Measurements from ENCODE around the gene SYNGR1. TPM values are rescaled to one million over a fixed set of nuclear protein-coding genes. Genes with fewer than 3 reads are reported as not detected.

SYNGR1 gene
- 20.4 and 21.0 TPM in 2 replicates for polyA plus RNA-seq (2013)

- Histone ChIP-seq H3K79me1 (ENCODE audit: low read length) (peaks cover 26% of the 10 kb centered on the region), H2BK120ac (ENCODE audit: insufficient read depth, low read length, poor library complexity) (peak within 1 kb of the TSS; percentile 89), H3K4me1 (ENCODE audit: control insufficient read depth in 1 of 2, insufficient read depth in 2 of 2, low read length in 2 of 2) (peaks cover 26 to 31% of the 10 kb centered on the region in 2 experiments), H4K8ac (ENCODE audit: low read depth, low read length) (peak within 1 kb of the TSS; percentile 91), H3K18ac (ENCODE audit: low read length) (peak within 1 kb of the TSS; percentile 90), H3K9ac (ENCODE audit: low read length) (peak within 1 kb of the TSS; percentile 68), H3K79me2 (ENCODE audit: control insufficient read depth, insufficient read depth, low read length, poor library complexity) (peaks cover 10% of the 10 kb centered on the region), H3K23ac (ENCODE audit: low read length) (no peak within 1 kb of the TSS), H4K91ac (ENCODE audit: low read depth, low read length) (peak within 1 kb of the TSS; percentile 91), H3K4ac (ENCODE audit: low read depth, low read length) (peak within 1 kb of the TSS; percentile 61), H2AK5ac (ENCODE audit: low read length) (peak within 1 kb of the TSS; percentile 63), H3K9me3 (ENCODE audit: insufficient read depth, low read depth, low read length) (peaks cover 1% of the 10 kb centered on the region), H2BK5ac (ENCODE audit: low read depth, low read length, poor library complexity) (peak within 1 kb of the TSS; percentile 38), H3K27ac (ENCODE audit: low read depth, low read length) (peak within 1 kb of the TSS; percentile 70), H2BK12ac (ENCODE audit: low read length) (peak within 1 kb of the TSS; percentile 42), H3K27me3 (ENCODE audit: insufficient read depth, low read length) (no peaks in the 10 kb centered on the region), H3K4me3 (ENCODE audit: low read depth, low read length) (peak within 1 kb of the TSS; percentile 81), H3K4me2 (ENCODE audit: low read length) (peak within 1 kb of the TSS; percentile 85), H3K14ac (ENCODE audit: low read length) (peak within 1 kb of the TSS; percentile 94), H4K12ac (ENCODE audit: low read depth, low read length) (peak within 1 kb of the TSS; percentile 82), H3K36me3 (ENCODE audit: control insufficient read depth in 1 of 2, insufficient read depth in 2 of 2, low read length in 2 of 2) (no peaks in the 10 kb centered on the region), H2AFZ (ENCODE audit: insufficient read depth, low read length, poor library complexity) (peak within 1 kb of the TSS; percentile 88)
- DNase-seq = peak in 1 of 2 donors; percentile 20
- no CpG with 5 or more reads among the region's 87 CpGs for WGBS (ENCODE audit: extremely low coverage, insufficient coverage, insufficient read length)
Measured at GRCh38 chr22:39349967-39350726, at the start of gene SYNGR1. SYNGR1 (plus strand) TSS chr22:39349991; CDS start chr22:39350011, 20 bp downstream.

GRCh38 chr22:39300186-39300830 is 49.5 kb upstream of the SYNGR1 start:
- Histone ChIP-seq H3K4me3 (ENCODE audit: low read depth, low read length) (no peak overlapping the region), H3K9ac (ENCODE audit: low read length) (no peak overlapping the region), H3K4ac (ENCODE audit: low read depth, low read length) (no peak overlapping the region), H2BK12ac (ENCODE audit: low read length) (peak overlapping the region; percentile 89), H3K27ac (ENCODE audit: low read depth, low read length) (peak overlapping the region; percentile 79), H4K12ac (ENCODE audit: low read depth, low read length) (peak overlapping the region; percentile 22), H3K36me3 (ENCODE audit: control insufficient read depth in 1 of 2, insufficient read depth in 2 of 2, low read length in 2 of 2) (no peaks in the 10 kb centered on the region), H3K79me2 (ENCODE audit: control insufficient read depth, insufficient read depth, low read length, poor library complexity) (peaks cover 2% of the 10 kb centered on the region), H4K91ac (ENCODE audit: low read depth, low read length) (peak overlapping the region; percentile 96), H3K14ac (ENCODE audit: low read length) (peak overlapping the region; percentile 49), H2BK120ac (ENCODE audit: insufficient read depth, low read length, poor library complexity) (peak overlapping the region; percentile 74), H2AFZ (ENCODE audit: insufficient read depth, low read length, poor library complexity) (peak overlapping the region; percentile 26), H3K79me1 (ENCODE audit: low read length) (peaks cover 32% of the 10 kb centered on the region), H3K23ac (ENCODE audit: low read length) (no peak overlapping the region), H2AK5ac (ENCODE audit: low read length) (no peak overlapping the region), H3K18ac (ENCODE audit: low read length) (peak overlapping the region; percentile 73), H3K27me3 (ENCODE audit: insufficient read depth, low read length) (no peaks in the 10 kb centered on the region), H3K4me2 (ENCODE audit: low read length) (peak overlapping the region; percentile 31), H2BK5ac (ENCODE audit: low read depth, low read length, poor library complexity) (peak overlapping the region; percentile 77), H4K8ac (ENCODE audit: low read depth, low read length) (peak overlapping the region; percentile 73), H3K9me3 (ENCODE audit: insufficient read depth, low read depth, low read length) (peaks cover 7% of the 10 kb centered on the region), H3K4me1 (ENCODE audit: control insufficient read depth in 1 of 2, insufficient read depth in 2 of 2, low read length in 2 of 2) (peaks cover 47 to 50% of the 10 kb centered on the region in 2 experiments)
- WGBS (ENCODE audit: extremely low coverage, insufficient coverage, insufficient read length) = no CpG with 5 or more reads among the region's 19 CpGs
- peak; percentile 41 to 52 for DNase-seq

- Histone ChIP-seq H4K8ac (ENCODE audit: low read depth, low read length) (no peak overlapping the region), H3K27me3 (ENCODE audit: insufficient read depth, low read length) (no peaks in the 10 kb centered on the region), H3K4me1 (ENCODE audit: control insufficient read depth in 1 of 2, insufficient read depth in 2 of 2, low read length in 2 of 2) (peaks cover 48 to 50% of the 10 kb centered on the region in 2 experiments), H2BK5ac (ENCODE audit: low read depth, low read length, poor library complexity) (no peak overlapping the region), H4K12ac (ENCODE audit: low read depth, low read length) (no peak overlapping the region), H3K79me2 (ENCODE audit: control insufficient read depth, insufficient read depth, low read length, poor library complexity) (peaks cover 2% of the 10 kb centered on the region), H3K9me3 (ENCODE audit: insufficient read depth, low read depth, low read length) (peaks cover 7% of the 10 kb centered on the region), H2AK5ac (ENCODE audit: low read length) (no peak overlapping the region), H3K23ac (ENCODE audit: low read length) (no peak overlapping the region), H4K91ac (ENCODE audit: low read depth, low read length) (no peak overlapping the region), H3K36me3 (ENCODE audit: control insufficient read depth in 1 of 2, insufficient read depth in 2 of 2, low read length in 2 of 2) (no peaks in the 10 kb centered on the region), H3K14ac (ENCODE audit: low read length) (no peak overlapping the region), H3K4me3 (ENCODE audit: low read depth, low read length) (no peak overlapping the region), H3K4me2 (ENCODE audit: low read length) (no peak overlapping the region), H3K4ac (ENCODE audit: low read depth, low read length) (no peak overlapping the region), H3K18ac (ENCODE audit: low read length) (no peak overlapping the region), H3K27ac (ENCODE audit: low read depth, low read length) (no peak overlapping the region), H2BK12ac (ENCODE audit: low read length) (peak overlapping the region; percentile 35), H3K79me1 (ENCODE audit: low read length) (peaks cover 32% of the 10 kb centered on the region), H3K9ac (ENCODE audit: low read length) (no peak overlapping the region), H2AFZ (ENCODE audit: insufficient read depth, low read length, poor library complexity) (no peak overlapping the region), H2BK120ac (ENCODE audit: insufficient read depth, low read length, poor library complexity) (no peak overlapping the region)
- no peak for DNase-seq
- WGBS (ENCODE audit: extremely low coverage, insufficient coverage, insufficient read length) = no CpG with 5 or more reads among the region's 9 CpGs
Measured at GRCh38 chr22:39301108-39301507, 48.7 kb upstream of the SYNGR1 start.

GRCh38 chr22:39301926-39302325 is 47.9 kb upstream of the SYNGR1 start:
- H3K23ac ChIP-seq (ENCODE audit: low read length) = no peak overlapping the region
- H3K4me2 ChIP-seq (ENCODE audit: low read length) = no peak overlapping the region
- no peak overlapping the region for H3K4me3 ChIP-seq (ENCODE audit: low read depth, low read length)
- H3K14ac ChIP-seq (ENCODE audit: low read length) = no peak overlapping the region
- H2BK12ac ChIP-seq (ENCODE audit: low read length) = no peak overlapping the region
- WGBS (ENCODE audit: extremely low coverage, insufficient coverage, insufficient read length) = no CpG with 5 or more reads among the region's 7 CpGs
- no peak overlapping the region for H2AK5ac ChIP-seq (ENCODE audit: low read length)
- H3K9ac ChIP-seq (ENCODE audit: low read length) = no peak overlapping the region
- no peaks in the 10 kb centered on the region for H3K27me3 ChIP-seq (ENCODE audit: insufficient read depth, low read length)
- H3K4me1 ChIP-seq (ENCODE audit: control insufficient read depth in 1 of 2, insufficient read depth in 2 of 2, low read length in 2 of 2) = peaks cover 48 to 51% of the 10 kb centered on the region in 2 experiments
- H2BK5ac ChIP-seq (ENCODE audit: low read depth, low read length, poor library complexity) = no peak overlapping the region
- peaks cover 30% of the 10 kb centered on the region for H3K79me1 ChIP-seq (ENCODE audit: low read length)
- no peak overlapping the region for H2AFZ ChIP-seq (ENCODE audit: insufficient read depth, low read length, poor library complexity)
- H2BK120ac ChIP-seq (ENCODE audit: insufficient read depth, low read length, poor library complexity) = no peak overlapping the region
- no peak for DNase-seq
- H4K8ac ChIP-seq (ENCODE audit: low read depth, low read length) = no peak overlapping the region
- peaks cover 2% of the 10 kb centered on the region for H3K79me2 ChIP-seq (ENCODE audit: control insufficient read depth, insufficient read depth, low read length, poor library complexity)
- no peak overlapping the region for H4K91ac ChIP-seq (ENCODE audit: low read depth, low read length)
- no peak overlapping the region for H3K4ac ChIP-seq (ENCODE audit: low read depth, low read length)
- no peak overlapping the region for H3K18ac ChIP-seq (ENCODE audit: low read length)
- no peak overlapping the region for H3K27ac ChIP-seq (ENCODE audit: low read depth, low read length)
- no peak overlapping the region for H4K12ac ChIP-seq (ENCODE audit: low read depth, low read length)
- peaks cover 7% of the 10 kb centered on the region for H3K9me3 ChIP-seq (ENCODE audit: insufficient read depth, low read depth, low read length)
- H3K36me3 ChIP-seq (ENCODE audit: control insufficient read depth in 1 of 2, insufficient read depth in 2 of 2, low read length in 2 of 2) = no peaks in the 10 kb centered on the region

Data from trophoblast cell (in vitro differentiated cells and primary cell).